A549 (cell line): ENCODE results near the gene LAPTM5. TPM values are rescaled to one million over a fixed set of nuclear protein-coding genes. Genes with fewer than 3 reads are reported as not detected.

Experiments used
- ATAC-seq, 2 experiments: fragments of 200-7000 bp in 1 of 2; fragments of >200 bp in 1 of 2; cut with Nextera tagmentation in 1 of 2; cut with Tn5 transposase in 1 of 2; 3 replicates each; pipeline versions ENCODE4 v1.8.0 to v1.9.1; 2018 to 2020; ENCODE audit warnings: mild to moderate bottlenecking in 1 of 2, moderate library complexity in 1 of 2
- CTCF ChIA-PET: fragments of 300-600 bp; sonication (Branson Sonifier 250); formaldehyde crosslinking; extraction: SDS; loops from one replicate; lab custom pipeline; 2021; ENCODE audit warnings: antibody characterized with exemption, inconsistent platforms; lab: Yijun Ruan, JAX
- POLR2A ChIA-PET: fragments of 350-600 bp; formaldehyde crosslinking; extraction: SDS; loops from one replicate; lab custom pipeline; 2021; ENCODE audit warnings: antibody characterized with exemption, inconsistent platforms; lab: Yijun Ruan, JAX
- DNase-seq, 2 experiments: peaks; one replicate each; pipeline versions ENCODE4 v3.0.0 to v3.0.0-alpha.2; 2011 to 2016; ENCODE audit warnings: low read depth in 1 of 2, low spot score in 1 of 2
- FAIRE-seq: peaks from 2 replicates; lab custom pipeline; 2011; peaks lifted over from hg19 to GRCh38; lab: Jason Lieb, UNC
- H3K27ac ChIP-seq, 2 experiments: fragments of >200 bp; sonication (Bioruptor Twin); formaldehyde crosslinking; 3 replicates each; pipeline ENCODE4 v1.5.1; 2016 to 2017
- H3K4me1 ChIP-seq: fragments of >200 bp; sonication (Bioruptor Twin); formaldehyde crosslinking; 3 replicates; pipeline ENCODE4 v1.6.1; 2016
- H3K4me2 ChIP-seq: fragments of >200 bp; sonication (Bioruptor Twin); formaldehyde crosslinking; 3 replicates; pipeline ENCODE4 v1.6.1; 2016
- H3K4me3 ChIP-seq: fragments of >200 bp; sonication (Bioruptor Twin); formaldehyde crosslinking; 3 replicates; pipeline ENCODE4 v1.5.1; 2016
- H3K9me3 ChIP-seq: fragments of >200 bp; sonication (Bioruptor Twin); formaldehyde crosslinking; 3 replicates; pipeline ENCODE4 v1.6.1; 2016
- CBX2 ChIP-seq: fragments of 200-600 bp; sonication (generic); IDR thresholded peaks from 2 replicates; pipeline ENCODE4 v1.6.1; 2016; ENCODE audit warnings: low read depth, mild to moderate bottlenecking, borderline replicate concordance
- CHD2 ChIP-seq: fragments of 150-350 bp; IDR thresholded peaks from 2 replicates; pipeline ENCODE4 v1.6.1; 2014; ENCODE audit warnings: low read length; ENCODE audit not compliant: partially characterized antibody
- FOSL2 ChIP-seq, 2 experiments: fragments of 450-650 bp in 1 of 2; fragments of >200 bp in 1 of 2; sonication (Bioruptor Twin) in 1 of 2; formaldehyde crosslinking; IDR thresholded peaks; 2 replicates each; pipeline versions ENCODE4 v1.5.0 to v1.6.1; 2016 to 2020; ENCODE audit warnings: mild to moderate bottlenecking in 1 of 2, moderate library complexity in 1 of 2
- FOXS1 ChIP-seq: fragments of 250-450 bp; sonication (Bioruptor Pico); IDR thresholded peaks from 2 replicates; pipeline ENCODE4 v1.5.0; 2020; ENCODE audit warnings: mild to moderate bottlenecking, moderate library complexity
- GATA3 ChIP-seq: IDR thresholded peaks from 2 replicates; pipeline ENCODE4 v1.6.1; 2012; ENCODE audit warnings: borderline replicate concordance
- HEYL ChIP-seq: fragments of 250-450 bp; sonication (Bioruptor Pico); IDR thresholded peaks from 2 replicates; pipeline ENCODE4 v1.8.0; 2021; ENCODE audit warnings: mild to moderate bottlenecking, moderate library complexity
- JUN ChIP-seq, 2 experiments: fragments of >200 bp; sonication (Bioruptor Twin); formaldehyde crosslinking; IDR thresholded peaks; 2 replicates in 1 of 2; 3 replicates in 1 of 2; pipeline ENCODE4 v1.6.1; 2016 to 2017
- MAZ ChIP-seq: fragments of 150-350 bp; IDR thresholded peaks from 2 replicates; pipeline ENCODE4 v1.6.1; 2014; ENCODE audit warnings: antibody characterized with exemption, low read depth, low read length, borderline replicate concordance
- NPAS2 ChIP-seq: fragments of 250-450 bp; sonication (Bioruptor Pico); IDR thresholded peaks from 2 replicates; pipeline ENCODE4 v1.8.0; 2022; ENCODE audit warnings: mild to moderate bottlenecking, moderate library complexity, borderline replicate concordance
- POLR2A ChIP-seq: IDR thresholded peaks from 2 replicates; pipeline ENCODE4 v1.6.1; 2012; ENCODE audit warnings: mild to moderate bottlenecking, low read length
- RAD21 ChIP-seq, 2 experiments: fragments of >200 bp in 1 of 2; sonication (Bioruptor Twin) in 1 of 2; formaldehyde crosslinking in 1 of 2; IDR thresholded peaks in 1 of 2; conservative IDR thresholded peaks in 1 of 2; 2 replicates in 1 of 2; 3 replicates in 1 of 2; pipeline ENCODE4 v1.6.1; 2012 to 2018; ENCODE audit warnings: inconsistent platforms in 1 of 2
- RARB ChIP-seq: fragments of 250-450 bp; sonication (Bioruptor Pico); IDR thresholded peaks from 2 replicates; pipeline ENCODE4 v1.8.0; 2021; ENCODE audit warnings: mild to moderate bottlenecking, moderate library complexity
- TFCP2L1 ChIP-seq: fragments of 250-450 bp; sonication (Bioruptor Pico); IDR thresholded peaks from 2 replicates; pipeline ENCODE4 v1.5.0; 2021; ENCODE audit warnings: mild to moderate bottlenecking
- TP53 ChIP-seq: fragments of 250-450 bp; sonication (Bioruptor Pico); IDR thresholded peaks from 2 replicates; pipeline ENCODE4 v1.5.0; 2021; ENCODE audit warnings: mild to moderate bottlenecking, moderate library complexity
- ZSCAN20 ChIP-seq: fragments of 250-450 bp; sonication (Bioruptor Pico); IDR thresholded peaks from 2 replicates; pipeline ENCODE4 v1.8.0; 2022; ENCODE audit warnings: mild to moderate bottlenecking, moderate library complexity
- WGBS: methylation state at CpG from one replicate; pipeline ENCODE4 v1.1.6; 2017; ENCODE audit errors: missing lambda C conversion rate; 5-methylcytosine and 5-hydroxymethylcytosine counted together
- polyA plus RNA-seq, 4 experiments: library from polyadenylated mRNA; depleted of rRNA in 3 of 4; stranded (reverse); fragments of >200 nt; fragmentation: RNase III in 1 of 4; extraction: RNeasy Plus Mini Kit Qiagen cat#74134 plus additional on column Dnase treatment in 1 of 4; gene quantifications; 2 replicates in 3 of 4; 3 replicates in 1 of 4; pipeline ENCODE4 v1.2.3, GENCODE V29; 2011 to 2017
- TF ChIP-seq, protein P1 (sequence below): fragments of 200-600 bp; sonication (generic); IDR thresholded peaks from 2 replicates; pipeline ENCODE4 v1.6.1; 2016; ENCODE audit warnings: antibody characterized with exemption, mild to moderate bottlenecking, moderate library complexity
- TF ChIP-seq, protein P2 (sequence below): fragments of >200 bp; sonication (Bioruptor Twin); formaldehyde crosslinking; IDR thresholded peaks from 2 replicates; pipeline ENCODE4 v1.6.1; 2016
- TF ChIP-seq, protein P3 (sequence below): fragments of 150-350 bp; IDR thresholded peaks from 2 replicates; pipeline ENCODE4 v1.6.1; 2014; ENCODE audit warnings: low read depth, mild to moderate bottlenecking, low read length

Gene LAPTM5
- polyA plus RNA-seq, 2 of the 4 experiments (the other 2 are of a cell fraction) = 0.06 to 0.22 TPM

DNA sequence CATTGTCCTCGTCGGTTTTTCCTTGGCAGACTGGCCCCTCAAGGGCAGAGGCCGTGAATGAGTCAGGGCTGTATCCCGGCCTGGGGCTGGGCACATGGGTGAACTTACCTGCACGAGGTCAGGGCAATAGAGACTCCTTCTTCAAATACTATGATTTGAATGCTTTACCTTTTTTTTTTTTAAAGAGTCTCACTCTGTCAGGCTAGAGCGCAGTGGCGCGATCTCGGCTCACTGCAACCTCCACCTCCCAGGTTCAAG lies 5.0 kb downstream of the LAPTM5 start (continued):
- TF ChIP-seq, protein P1, sequence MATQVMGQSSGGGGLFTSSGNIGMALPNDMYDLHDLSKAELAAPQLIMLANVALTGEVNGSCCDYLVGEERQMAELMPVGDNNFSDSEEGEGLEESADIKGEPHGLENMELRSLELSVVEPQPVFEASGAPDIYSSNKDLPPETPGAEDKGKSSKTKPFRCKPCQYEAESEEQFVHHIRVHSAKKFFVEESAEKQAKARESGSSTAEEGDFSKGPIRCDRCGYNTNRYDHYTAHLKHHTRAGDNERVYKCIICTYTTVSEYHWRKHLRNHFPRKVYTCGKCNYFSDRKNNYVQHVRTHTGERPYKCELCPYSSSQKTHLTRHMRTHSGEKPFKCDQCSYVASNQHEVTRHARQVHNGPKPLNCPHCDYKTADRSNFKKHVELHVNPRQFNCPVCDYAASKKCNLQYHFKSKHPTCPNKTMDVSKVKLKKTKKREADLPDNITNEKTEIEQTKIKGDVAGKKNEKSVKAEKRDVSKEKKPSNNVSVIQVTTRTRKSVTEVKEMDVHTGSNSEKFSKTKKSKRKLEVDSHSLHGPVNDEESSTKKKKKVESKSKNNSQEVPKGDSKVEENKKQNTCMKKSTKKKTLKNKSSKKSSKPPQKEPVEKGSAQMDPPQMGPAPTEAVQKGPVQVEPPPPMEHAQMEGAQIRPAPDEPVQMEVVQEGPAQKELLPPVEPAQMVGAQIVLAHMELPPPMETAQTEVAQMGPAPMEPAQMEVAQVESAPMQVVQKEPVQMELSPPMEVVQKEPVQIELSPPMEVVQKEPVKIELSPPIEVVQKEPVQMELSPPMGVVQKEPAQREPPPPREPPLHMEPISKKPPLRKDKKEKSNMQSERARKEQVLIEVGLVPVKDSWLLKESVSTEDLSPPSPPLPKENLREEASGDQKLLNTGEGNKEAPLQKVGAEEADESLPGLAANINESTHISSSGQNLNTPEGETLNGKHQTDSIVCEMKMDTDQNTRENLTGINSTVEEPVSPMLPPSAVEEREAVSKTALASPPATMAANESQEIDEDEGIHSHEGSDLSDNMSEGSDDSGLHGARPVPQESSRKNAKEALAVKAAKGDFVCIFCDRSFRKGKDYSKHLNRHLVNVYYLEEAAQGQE = no peak

DNA sequence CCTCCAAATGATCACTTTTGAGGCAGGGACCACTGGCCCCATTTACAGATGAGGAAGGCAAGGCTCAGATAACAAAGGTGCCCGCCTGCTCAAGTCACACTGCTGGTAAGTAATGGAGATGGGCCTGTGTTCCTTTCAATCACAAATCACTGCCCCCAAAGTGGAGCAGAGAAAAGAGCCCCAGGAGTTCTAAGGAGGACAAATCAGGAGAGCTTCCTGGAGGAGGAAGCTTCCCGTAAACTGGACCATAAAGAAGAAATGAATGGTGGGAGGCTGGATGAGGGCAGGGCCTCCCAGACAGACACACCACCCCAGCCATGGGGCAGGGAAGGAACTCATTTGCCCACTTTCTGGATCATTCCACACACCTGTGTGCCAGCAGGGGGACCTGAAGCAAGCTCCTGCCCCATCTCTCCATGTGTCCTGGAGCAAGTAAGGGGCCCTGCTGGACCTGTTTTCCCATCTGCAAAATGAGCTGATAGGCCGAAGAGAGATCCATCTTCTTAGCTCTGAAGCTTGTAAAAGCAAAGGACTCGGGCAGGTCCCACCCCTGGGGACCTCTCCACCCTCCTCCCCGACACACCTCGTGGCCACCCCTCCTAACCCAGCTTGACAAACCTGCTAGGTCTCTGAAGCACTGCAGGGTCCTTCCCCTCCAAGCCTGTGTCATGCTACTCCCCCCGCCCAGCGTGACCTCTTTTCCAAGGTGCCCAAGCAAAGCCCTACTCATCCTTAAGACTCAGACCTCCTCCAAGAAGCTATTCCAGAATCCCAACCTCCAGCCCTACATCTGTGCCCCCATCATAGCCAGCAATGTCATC lies 5.5 kb downstream of the LAPTM5 start:
- DNase-seq (no peak), ATAC-seq (no peak), FAIRE-seq (no peak)
- H3K27ac ChIP-seq = no peak overlapping the region
- no peaks in the 10 kb centered on the region for H3K9me3 ChIP-seq
- H3K4me3 ChIP-seq = no peak overlapping the region
- WGBS = 93% methylated on average over 6 of the region's 8 CpGs
- no peak overlapping the region for H3K4me2 ChIP-seq
- TF ChIP-seq RAD21 (conservative IDR thresholded peaks at IDR 0.05 in 1 of 2, IDR thresholded peaks at IDR 0.05 in 1 of 2) (no peak), FOXS1 (no peak), JUN (IDR thresholded peaks at IDR 0.05) (no peak), CBX2 (no peak), ZSCAN20 (CRISPR knock-in tag) (no peak), RARB (CRISPR knock-in tag) (no peak), HEYL (no peak), GATA3 (no peak), CHD2 (no peak), FOSL2 (IDR thresholded peaks at IDR 0.05) (no peak), FOSL2 (CRISPR knock-in tag; IDR thresholded peaks at IDR 0.05) (no peak), TP53 (CRISPR knock-in tag) (no peak)
- TF ChIP-seq, protein P2, sequence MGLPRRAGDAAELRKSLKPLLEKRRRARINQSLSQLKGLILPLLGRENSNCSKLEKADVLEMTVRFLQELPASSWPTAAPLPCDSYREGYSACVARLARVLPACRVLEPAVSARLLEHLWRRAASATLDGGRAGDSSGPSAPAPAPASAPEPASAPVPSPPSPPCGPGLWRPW = no peak
- POLR2A ChIA-PET = interaction anchor here (0.7 kb wide), 1 partner anchor 9 kb away, joined by 3 read pairs; no protein-coding TSS in a partner anchor
- CTCF ChIA-PET = interaction anchor here (0.6 to 1.5 kb wide), 5 partner anchors 31 to 1554 kb away, joined by 3 to 4 read pairs (median 3); no protein-coding TSS in a partner anchor
- peaks cover 9% of the 10 kb centered on the region; the same call in 2 of the 3 replicates for H3K4me1 ChIP-seq

DNA sequence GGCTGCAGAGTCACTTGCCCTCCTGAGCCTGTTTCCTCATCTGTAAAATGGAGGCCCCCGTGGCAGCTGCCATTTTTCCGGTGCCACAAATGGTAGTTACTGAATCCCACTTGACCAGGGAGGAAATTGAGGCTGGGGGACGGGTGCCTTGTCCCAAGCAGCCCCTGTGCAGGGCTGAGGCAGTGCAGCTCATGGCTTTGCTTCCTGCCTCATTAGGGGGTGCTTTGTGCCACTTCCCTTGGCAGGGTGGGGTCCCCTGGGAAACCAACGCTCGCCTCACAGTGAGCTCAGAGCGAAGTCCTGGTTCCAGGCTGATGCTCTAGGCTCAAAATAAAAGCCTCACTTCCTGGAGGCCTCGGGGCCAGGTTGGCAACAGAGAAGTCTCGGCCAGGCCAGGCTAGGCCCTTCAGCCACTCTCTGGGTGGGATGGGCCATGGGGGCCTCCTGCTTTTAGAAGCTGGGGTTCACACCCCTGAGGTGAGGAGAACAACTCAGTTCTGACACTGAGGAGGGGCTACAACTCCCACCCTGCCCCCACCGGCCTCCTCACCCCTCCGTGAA lies 6.8 kb downstream of the LAPTM5 start:
- no peak overlapping the region for H3K4me2 ChIP-seq
- FAIRE-seq (no peak), DNase-seq (no peak), ATAC-seq (no peak)
- H3K4me1 ChIP-seq = peaks cover 9% of the 10 kb centered on the region; the same call in 2 of the 3 replicates
- CTCF ChIA-PET = interaction anchor here (1.2 kb wide), 1 partner anchor 9 kb away, joined by 4 read pairs; no protein-coding TSS in a partner anchor
- H3K27ac ChIP-seq = no peak overlapping the region
- WGBS = no CpG with 5 or more reads among the region's 10 CpGs
- H3K9me3 ChIP-seq = no peaks in the 10 kb centered on the region
- H3K4me3 ChIP-seq = no peak overlapping the region
- TF ChIP-seq POLR2A (no peak), TFCP2L1 (no peak), NPAS2 (CRISPR knock-in tag) (no peak), MAZ (no peak), CBX2 (no peak)
- TF ChIP-seq, protein P3, sequence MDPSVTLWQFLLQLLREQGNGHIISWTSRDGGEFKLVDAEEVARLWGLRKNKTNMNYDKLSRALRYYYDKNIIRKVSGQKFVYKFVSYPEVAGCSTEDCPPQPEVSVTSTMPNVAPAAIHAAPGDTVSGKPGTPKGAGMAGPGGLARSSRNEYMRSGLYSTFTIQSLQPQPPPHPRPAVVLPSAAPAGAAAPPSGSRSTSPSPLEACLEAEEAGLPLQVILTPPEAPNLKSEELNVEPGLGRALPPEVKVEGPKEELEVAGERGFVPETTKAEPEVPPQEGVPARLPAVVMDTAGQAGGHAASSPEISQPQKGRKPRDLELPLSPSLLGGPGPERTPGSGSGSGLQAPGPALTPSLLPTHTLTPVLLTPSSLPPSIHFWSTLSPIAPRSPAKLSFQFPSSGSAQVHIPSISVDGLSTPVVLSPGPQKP = no peak
- POLR2A ChIA-PET = no interaction called here
